Measurements from ENCODE around the gene CEACAM3. TPM values are rescaled to one million over a fixed set of nuclear protein-coding genes. Genes with fewer than 3 reads are reported as not detected.
"Not testable (repeated sequence)": the region's sequence is repeated elsewhere in the genome, so short reads cannot be mapped to it uniquely, and the experiment has no call there.

The CEACAM3 gene
- total and polyA plus RNA-seq, 7 experiments from 2014 or later: 0.42 to 4.7 TPM; not detected in 5

DNA sequence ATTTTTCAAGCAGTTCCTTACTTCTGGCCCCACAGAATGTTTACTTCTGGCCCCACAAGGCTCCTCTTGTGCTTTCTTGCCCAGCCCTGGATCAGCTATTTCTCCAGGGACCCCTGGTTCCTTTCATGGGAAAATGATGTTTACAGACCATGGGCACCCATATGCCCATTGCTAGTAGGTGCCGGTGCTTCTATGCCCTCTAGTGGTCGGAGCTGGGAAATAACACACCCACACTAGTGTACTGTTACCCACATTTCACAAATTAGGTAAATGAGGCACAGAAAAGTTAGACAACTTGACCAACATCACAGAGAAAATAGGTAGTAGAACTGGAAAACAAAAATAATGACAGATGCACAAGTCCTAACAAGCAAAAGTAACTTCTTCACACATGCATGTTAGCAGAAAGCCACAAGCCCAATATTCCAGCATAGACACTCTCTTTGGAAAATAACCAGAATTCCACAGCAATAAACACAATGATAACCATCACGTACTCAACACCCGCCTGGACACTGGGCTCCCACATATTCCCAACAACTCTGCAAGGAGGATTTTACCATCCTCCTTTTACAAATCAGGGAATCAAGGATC is 42.4 kb upstream of the CEACAM3 start:
- ATAC-seq: peak; percentile 95
- no peak overlapping the region for H3K27ac ChIP-seq (ENCODE audit: low read depth, low read length)
- peak; percentile 43 to 76 (median 63) for DNase-seq
- H3K36me3 Mint-ChIP-seq: no peaks in the 10 kb centered on the region
- peaks cover 4 to 6% (median 5%) of the 10 kb centered on the region in 7 donors for H3K4me1 Mint-ChIP-seq
- peak overlapping the region in 2 of 9 donors; percentile 5 to 85 for H3K27ac Mint-ChIP-seq
- ChIA-PET POLR2A (interaction anchor here (0.7 to 2.4 kb wide), 2 partner anchors 19 to 31 kb away, joined by 3 to 16 read pairs; no protein-coding TSS in a partner anchor), CTCF (interaction anchor here (0.7 to 6.1 kb wide), 23 partner anchors 8 to 267 kb away, joined by 3 to 149 read pairs (median 6); no protein-coding TSS in a partner anchor)
- H3K9me3 ChIP-seq (ENCODE audit: control insufficient read depth in 2 of 3, low read length in 3 of 3): no peaks in the 10 kb centered on the region
- no peaks in the 10 kb centered on the region for H3K9me3 Mint-ChIP-seq
- H3K27me3 Mint-ChIP-seq: peaks cover 20 to 57% (median 30%) of the 10 kb centered on the region in 5 donors
- no peaks in the 10 kb centered on the region for H3K4me1 ChIP-seq (ENCODE audit: control insufficient read depth in 2 of 2, insufficient read depth in 2 of 2, low read length in 2 of 2)
- no peak overlapping the region for H3K4me3 ChIP-seq (ENCODE audit: low read length)
- H3K27me3 ChIP-seq (ENCODE audit: control insufficient read depth in 2 of 2, insufficient read depth in 2 of 2, low read length in 2 of 2): no peaks in the 10 kb centered on the region
- no peak overlapping the region for H3K4me3 Mint-ChIP-seq
- intact Hi-C loops (cut with micrococcal nuclease): loop anchor here (1.0 to 2.0 kb wide), 4 partner anchors 19 to 67 kb away; no protein-coding TSS in a partner anchor
- no peaks in the 10 kb centered on the region for H3K36me3 ChIP-seq (ENCODE audit: control insufficient read depth in 2 of 3, insufficient read depth in 3 of 3, low read length in 3 of 3)

DNA sequence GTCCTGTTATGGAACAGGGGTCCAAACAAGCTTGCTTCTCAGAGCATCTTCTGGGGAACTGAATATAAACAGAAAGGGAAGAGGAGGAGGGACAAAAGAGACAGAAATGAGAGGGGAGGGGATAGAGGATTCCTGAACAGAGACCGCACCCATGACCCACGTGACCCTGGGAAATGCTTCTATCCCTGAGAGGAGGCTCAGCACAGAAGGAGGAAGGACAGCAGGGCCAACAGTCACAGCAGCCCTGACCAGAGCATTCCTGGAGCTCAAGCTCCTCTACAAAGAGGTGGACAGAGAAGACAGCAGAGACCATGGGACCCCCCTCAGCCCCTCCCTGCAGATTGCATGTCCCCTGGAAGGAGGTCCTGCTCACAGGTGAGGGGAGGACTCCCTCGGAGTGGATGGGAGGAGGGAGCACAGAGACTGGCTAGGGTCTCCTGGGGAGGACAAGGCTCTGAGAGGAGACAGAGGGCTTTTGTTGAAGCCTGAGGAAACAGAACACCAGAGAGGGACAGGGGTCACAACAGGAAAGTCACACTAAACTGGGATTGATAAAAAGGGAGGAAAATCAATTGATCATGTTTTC is 41.0 kb upstream of the CEACAM3 start, which contains the start of gene CEACAM6:
CEACAM6 (plus strand) TSS at position 203 of the 586 bp plus-strand sequence; CDS start at position 312, 109 bp downstream.
- no peaks in the 10 kb centered on the region for H3K36me3 Mint-ChIP-seq
- Histone ChIP-seq H3K27ac (ENCODE audit: low read depth, low read length) (no peak within 1 kb of the TSS), H3K4me1 (ENCODE audit: control insufficient read depth in 2 of 2, insufficient read depth in 2 of 2, low read length in 2 of 2) (no peaks in the 10 kb centered on the region), H3K4me3 (ENCODE audit: low read length) (no peak within 1 kb of the TSS), H3K27me3 (ENCODE audit: control insufficient read depth in 2 of 2, insufficient read depth in 2 of 2, low read length in 2 of 2) (no peaks in the 10 kb centered on the region), H3K9me3 (ENCODE audit: control insufficient read depth in 2 of 3, low read length in 3 of 3) (no peaks in the 10 kb centered on the region), H3K36me3 (ENCODE audit: control insufficient read depth in 2 of 3, insufficient read depth in 3 of 3, low read length in 3 of 3) (no peaks in the 10 kb centered on the region)
- peaks cover 26 to 67% (median 44%) of the 10 kb centered on the region in 5 donors for H3K27me3 Mint-ChIP-seq
- intact Hi-C loops (cut with micrococcal nuclease): loop anchor here in 1 of 2 donors (2.0 kb wide), 1 partner anchor 17 kb away; no protein-coding TSS in a partner anchor
- no peak for DNase-seq
- CTCF ChIA-PET: interaction anchor here (1.0 to 6.1 kb wide), 7 partner anchors 15 to 513 kb away, joined by 3 to 149 read pairs (median 6); partner anchors contain the start of gene CIC
- POLR2A ChIA-PET: no interaction called here
- H3K27ac Mint-ChIP-seq: peak within 1 kb of the TSS in 2 of 9 donors; percentile 58 to 66
- peaks cover 4 to 6% (median 5%) of the 10 kb centered on the region in 7 donors for H3K4me1 Mint-ChIP-seq
- H3K9me3 Mint-ChIP-seq: no peaks in the 10 kb centered on the region
- ATAC-seq: no peak
- H3K4me3 Mint-ChIP-seq: no peak within 1 kb of the TSS

DNA sequence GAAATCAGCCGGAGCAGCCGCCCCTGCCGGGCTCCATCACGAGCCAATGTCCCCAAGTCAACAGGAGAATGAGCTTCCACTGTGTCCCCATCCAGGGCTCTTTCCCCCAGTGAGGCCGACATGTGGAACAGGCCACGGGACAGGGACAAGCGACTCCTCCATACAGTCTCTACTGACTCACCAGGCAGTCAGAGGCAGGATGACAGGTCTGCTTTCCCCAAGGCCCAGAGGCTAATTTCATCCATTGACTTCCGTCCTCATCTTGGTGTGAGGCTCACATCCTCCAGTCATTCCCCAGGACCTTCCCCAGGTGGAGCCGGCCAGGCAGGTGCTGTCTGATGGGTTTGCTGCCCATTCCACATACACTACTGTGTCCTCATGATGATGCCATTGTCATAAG is 37.5 kb upstream of the CEACAM3 start:
- Histone ChIP-seq H3K27me3 (ENCODE audit: control insufficient read depth in 2 of 2, insufficient read depth in 2 of 2, low read length in 2 of 2) (peaks cover 0 to 3% of the 10 kb centered on the region in 2 donors), H3K4me1 (ENCODE audit: control insufficient read depth in 2 of 2, insufficient read depth in 2 of 2, low read length in 2 of 2) (no peaks in the 10 kb centered on the region), H3K27ac (ENCODE audit: low read depth, low read length) (no peak overlapping the region), H3K4me3 (ENCODE audit: low read length) (no peak overlapping the region), H3K36me3 (ENCODE audit: control insufficient read depth in 2 of 3, insufficient read depth in 3 of 3, low read length in 3 of 3) (no peaks in the 10 kb centered on the region), H3K9me3 (ENCODE audit: control insufficient read depth in 2 of 3, low read length in 3 of 3) (no peaks in the 10 kb centered on the region)
- Mint-ChIP-seq H3K4me3 (no peak overlapping the region), H3K27ac (no peak overlapping the region), H3K9me3 (no peaks in the 10 kb centered on the region), H3K36me3 (no peaks in the 10 kb centered on the region), H3K27me3 (peaks cover 34 to 70% (median 56%) of the 10 kb centered on the region in 5 donors), H3K4me1 (peaks cover under 1 to 4% (median 3%) of the 10 kb centered on the region in 7 donors)
- ChIA-PET POLR2A (no interaction called here), CTCF (interaction anchor here (1.6 kb wide), 1 partner anchor 16 kb away, joined by 5 read pairs; no protein-coding TSS in a partner anchor)
- DNase-seq (no peak), ATAC-seq (no peak)
- intact Hi-C loops (cut with micrococcal nuclease): no loop called here

GRCh38 chr19:41767115-41767514 is 29.3 kb upstream of the CEACAM3 start:
- H3K36me3 Mint-ChIP-seq: no peaks in the 10 kb centered on the region
- peaks cover under 1 to 7% (median 7%) of the 10 kb centered on the region in 7 donors for H3K4me1 Mint-ChIP-seq
- ChIA-PET POLR2A (no interaction called here), CTCF (interaction anchor here (1.5 kb wide), 1 partner anchor 14 kb away, joined by 4 read pairs; no protein-coding TSS in a partner anchor)
- no peak overlapping the region for H3K4me3 Mint-ChIP-seq
- no peaks in the 10 kb centered on the region for H3K36me3 ChIP-seq (ENCODE audit: control insufficient read depth in 2 of 3, insufficient read depth in 3 of 3, low read length in 3 of 3)
- peaks cover 29 to 58% (median 49%) of the 10 kb centered on the region in 5 donors for H3K27me3 Mint-ChIP-seq
- H3K27me3 ChIP-seq (ENCODE audit: control insufficient read depth in 2 of 2, insufficient read depth in 2 of 2, low read length in 2 of 2): peaks cover 0 to 7% of the 10 kb centered on the region in 2 donors
- peaks cover 0 to 3% of the 10 kb centered on the region in 2 donors for H3K4me1 ChIP-seq (ENCODE audit: control insufficient read depth in 2 of 2, insufficient read depth in 2 of 2, low read length in 2 of 2)
- H3K27ac Mint-ChIP-seq: no peak overlapping the region
- no peak overlapping the region for H3K27ac ChIP-seq (ENCODE audit: low read depth, low read length)
- no peaks in the 10 kb centered on the region for H3K9me3 ChIP-seq (ENCODE audit: control insufficient read depth in 2 of 3, low read length in 3 of 3)
- intact Hi-C loops (cut with micrococcal nuclease): no loop called here
- H3K4me3 ChIP-seq (ENCODE audit: low read length): no peak overlapping the region
- no peaks in the 10 kb centered on the region for H3K9me3 Mint-ChIP-seq
- no peak for DNase-seq
- ATAC-seq: no peak

GRCh38 chr19:41768105-41768504 is 28.3 kb upstream of the CEACAM3 start:
- CTCF ChIA-PET: interaction anchor here (1.5 kb wide), 1 partner anchor 15 kb away, joined by 4 read pairs; no protein-coding TSS in a partner anchor
- H3K4me3 ChIP-seq (ENCODE audit: low read length); POLR2A ChIA-PET; H3K27ac Mint-ChIP-seq; H3K27me3 ChIP-seq (ENCODE audit: control insufficient read depth in 2 of 2, insufficient read depth in 2 of 2, low read length in 2 of 2); H3K36me3 ChIP-seq (ENCODE audit: control insufficient read depth in 2 of 3, insufficient read depth in 3 of 3, low read length in 3 of 3); DNase-seq; H3K9me3 ChIP-seq (ENCODE audit: control insufficient read depth in 2 of 3, low read length in 3 of 3); H3K27ac ChIP-seq (ENCODE audit: low read depth, low read length); intact Hi-C loops (cut with micrococcal nuclease); ATAC-seq; H3K36me3 Mint-ChIP-seq; H3K4me3 Mint-ChIP-seq; H3K9me3 Mint-ChIP-seq: not testable (repeated sequence)
- peaks cover 0 to 13% of the 10 kb centered on the region in 2 donors for H3K4me1 ChIP-seq (ENCODE audit: control insufficient read depth in 2 of 2, insufficient read depth in 2 of 2, low read length in 2 of 2)
- peaks cover 28 to 55% (median 48%) of the 10 kb centered on the region in 5 donors for H3K27me3 Mint-ChIP-seq
- H3K4me1 Mint-ChIP-seq: peaks cover 7 to 17% (median 17%) of the 10 kb centered on the region in 7 donors

DNA sequence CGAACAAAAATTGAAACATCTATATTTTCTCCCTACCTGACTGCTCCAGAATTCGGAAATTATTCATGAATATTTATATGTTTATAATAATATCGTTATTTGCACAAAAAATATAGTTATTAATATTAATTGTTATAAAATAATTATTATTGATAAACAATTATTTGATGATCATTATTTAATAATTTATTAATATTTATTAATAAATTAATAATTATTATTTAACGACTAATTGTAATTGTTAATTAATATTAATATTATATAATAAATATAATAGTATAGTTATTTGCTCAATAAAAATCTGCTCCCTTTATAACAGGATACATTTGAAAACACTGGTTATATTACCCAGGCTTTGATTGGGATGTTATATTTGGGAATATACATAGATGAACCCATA is 26.8 kb upstream of the CEACAM3 start:
- POLR2A ChIA-PET: interaction anchor here (0.6 kb wide), 1 partner anchor 597 kb away, joined by 4 read pairs; no protein-coding TSS in a partner anchor
- H3K27me3 ChIP-seq (ENCODE audit: control insufficient read depth in 2 of 2, insufficient read depth in 2 of 2, low read length in 2 of 2): peaks cover 0 to 4% of the 10 kb centered on the region in 2 donors
- peaks cover 0 to 3% (median 0%) of the 10 kb centered on the region in 11 donors for H3K9me3 Mint-ChIP-seq

More for the DNA sequence above, 26.8 kb upstream of the CEACAM3 start:
- Mint-ChIP-seq H3K27ac (no peak overlapping the region), H3K27me3 (peaks cover 25 to 60% (median 40%) of the 10 kb centered on the region in 5 donors), H3K4me3 (no peak overlapping the region), H3K4me1 (peaks cover 21 to 32% (median 32%) of the 10 kb centered on the region in 7 donors), H3K36me3 (no peaks in the 10 kb centered on the region)
- intact Hi-C loops (cut with micrococcal nuclease): no loop called here
- Histone ChIP-seq H3K4me1 (ENCODE audit: control insufficient read depth in 2 of 2, insufficient read depth in 2 of 2, low read length in 2 of 2) (peaks cover 7 to 28% of the 10 kb centered on the region in 2 donors), H3K36me3 (ENCODE audit: control insufficient read depth in 2 of 3, insufficient read depth in 3 of 3, low read length in 3 of 3) (no peaks in the 10 kb centered on the region), H3K9me3 (ENCODE audit: control insufficient read depth in 2 of 3, low read length in 3 of 3) (no peaks in the 10 kb centered on the region), H3K27ac (ENCODE audit: low read depth, low read length) (no peak overlapping the region), H3K4me3 (ENCODE audit: low read length) (no peak overlapping the region)
- no peak for DNase-seq
- CTCF ChIA-PET: interaction anchor here (1.0 to 2.7 kb wide), 3 partner anchors 15 to 24 kb away, joined by 3 to 19 read pairs (median 9); partner anchors contain the start of gene CEACAM6
- ATAC-seq: no peak

Measured in naive thymus-derived CD4-positive, alpha-beta T cell (primary cell).